K562 (cell line): ENCODE results near the gene RNF217. TPM values are rescaled to one million over a fixed set of nuclear protein-coding genes. Genes with fewer than 3 reads are reported as not detected.

ENCODE experiments used
- ATAC-seq: fragments of 200-7000 bp; cut with Tn5 transposase; 3 replicates; pipeline ENCODE4 v1.9.1; 2020; ENCODE audit warnings: moderate library complexity
- BruUV-seq: library from RNA; stranded (reverse); fragments of 400-500 nt; replicated peaks from 2 replicates; lab custom pipeline; 2021; lab: Mats Ljungman, UMichigan
- CTCF ChIA-PET: fragments of 300-600 bp; formaldehyde crosslinking; extraction: SDS; loops from one replicate; lab custom pipeline; 2021; ENCODE audit warnings: low intra/inter-chr PET ratio; lab: Yijun Ruan, JAX
- POLR2A ChIA-PET: fragments of 300-600, 350-650 bp; sonication (Branson Sonifier 250); formaldehyde crosslinking; extraction: SDS; loops from one replicate; lab custom pipeline; 2021; ENCODE audit warnings: antibody characterized with exemption, inconsistent platforms; lab: Yijun Ruan, JAX
- DNase-seq, 4 experiments: peaks; one replicate each; pipeline versions ENCODE4 v3.0.0 to v3.0.0-alpha.2; 2011 to 2018; ENCODE audit warnings: low spot score in 3 of 4, mixed read lengths in 3 of 4; ENCODE audit errors: extremely low read depth in 1 of 4
- FAIRE-seq: peaks from 2 replicates; lab custom pipeline; 2011; peaks lifted over from hg19 to GRCh38; lab: Jason Lieb, UNC
- H2AFZ ChIP-seq: 2 replicates; pipeline ENCODE4 v1.6.0; 2011; ENCODE audit warnings: low read depth, low read length, control low read depth, inconsistent platforms
- H3K27ac ChIP-seq: fragments of 200-600 bp; 3 replicates; pipeline ENCODE4 v1.8.0; 2011; ENCODE audit warnings: low read depth, mild to moderate bottlenecking, control low read depth, inconsistent platforms, low read length, moderate library complexity, mixed read lengths; ENCODE audit errors: extremely low read depth
- H3K27me3 ChIP-seq, 2 experiments: fragments of 300-600 bp in 1 of 2; 2 replicates in 1 of 2; 3 replicates in 1 of 2; pipeline versions ENCODE4 v1.6.0 to v1.8.0; 2011; ENCODE audit warnings: inconsistent platforms in 2 of 2, low read length in 2 of 2, mild to moderate bottlenecking in 1 of 2, mixed read lengths in 1 of 2, moderate library complexity in 1 of 2; ENCODE audit not compliant: control insufficient read depth in 2 of 2, insufficient read depth in 2 of 2
- H3K36me3 ChIP-seq: fragments of 300-600 bp; 3 replicates; pipeline ENCODE4 v1.8.0; 2011; ENCODE audit warnings: mild to moderate bottlenecking, low read length, inconsistent platforms; ENCODE audit not compliant: control insufficient read depth, insufficient read depth
- H3K4me1 ChIP-seq, 2 experiments: fragments of 200-600 bp in 1 of 2; replicated peaks in 1 of 2; 2 replicates in 1 of 2; 3 replicates in 1 of 2; pipeline versions ENCODE4 v1.5.1 to v1.8.0; 2011; ENCODE audit warnings: inconsistent platforms in 2 of 2, low read length in 2 of 2, mild to moderate bottlenecking in 1 of 2, mixed read lengths in 1 of 2, moderate library complexity in 1 of 2; ENCODE audit not compliant: control insufficient read depth in 2 of 2, insufficient read depth in 2 of 2
- H3K4me2 ChIP-seq: 2 replicates; pipeline ENCODE4 v1.6.1; 2011; ENCODE audit warnings: low read length, control low read depth, inconsistent platforms, mixed read lengths; ENCODE audit not compliant: insufficient read depth
- H3K4me3 ChIP-seq: fragments of 200-600 bp; sonication (generic), shearing (Covaris generic); 2 replicates; pipeline ENCODE4 v1.5.1; 2016; ENCODE audit warnings: control low read depth, inconsistent platforms
- H3K79me2 ChIP-seq: fragments of 200-600 bp; 3 replicates; pipeline ENCODE4 v1.8.0; 2011; ENCODE audit warnings: low read length, inconsistent platforms; ENCODE audit not compliant: control insufficient read depth, insufficient read depth
- H3K9ac ChIP-seq, 2 experiments: 2 replicates each; pipeline versions ENCODE4 v1.6.0 to v1.6.1; 2011; ENCODE audit warnings: low read depth in 2 of 2, low read length in 2 of 2, control low read depth in 1 of 2, inconsistent platforms in 1 of 2, mild to moderate bottlenecking in 1 of 2, mixed read lengths in 1 of 2; ENCODE audit not compliant: insufficient read depth in 1 of 2
- H3K9me1 ChIP-seq: one replicate; pipeline ENCODE4 v1.6.0; 2011; ENCODE audit warnings: inconsistent platforms, mild to moderate bottlenecking, low read length, moderate library complexity; ENCODE audit not compliant: control insufficient read depth, insufficient read depth
- H3K9me3 ChIP-seq: replicated peaks from 2 replicates; pipeline ENCODE4 v1.5.1; 2011; ENCODE audit warnings: low read depth, low read length, inconsistent platforms; ENCODE audit not compliant: control insufficient read depth, insufficient read depth
- H4K20me1 ChIP-seq: replicated peaks from 2 replicates; pipeline ENCODE4 v1.6.1; 2011; ENCODE audit warnings: low read length, inconsistent platforms, mixed read lengths; ENCODE audit not compliant: control insufficient read depth, insufficient read depth
- ADNP ChIP-seq: fragments of 200-800 bp; sonication (Bioruptor generic); IDR thresholded peaks from 2 replicates; pipeline ENCODE4 v1.6.1; 2016; ENCODE audit warnings: missing genetic modification characterization, missing compliant biosample characterization
- BCOR ChIP-seq: fragments of 450-650 bp; IDR thresholded peaks from 2 replicates; pipeline ENCODE4 v1.6.1; 2016
- CCNT2 ChIP-seq: IDR thresholded peaks from 2 replicates; pipeline ENCODE4 v1.6.1; 2011; ENCODE audit warnings: borderline replicate concordance, low read depth, mild to moderate bottlenecking, moderate library complexity, mixed read lengths, low read length; ENCODE audit not compliant: insufficient read length; ENCODE audit errors: extremely low read depth
- EZH2 ChIP-seq: IDR thresholded peaks from 2 replicates; pipeline ENCODE4 v1.6.1; 2012; ENCODE audit warnings: low read depth, mild to moderate bottlenecking, inconsistent platforms, low read length, borderline replicate concordance
- FOXP4 ChIP-seq: sonication (generic); formaldehyde crosslinking; IDR thresholded peaks from 2 replicates; pipeline ENCODE4 v1.8.0; 2022; ENCODE audit warnings: mild to moderate bottlenecking, missing genetic modification reagents, borderline replicate concordance
- KDM1A ChIP-seq, 2 experiments: fragments of 450-650 bp; IDR thresholded peaks; 2 replicates each; pipeline ENCODE4 v1.6.1; 2016; ENCODE audit warnings: mild to moderate bottlenecking in 2 of 2
- RBM25 ChIP-seq: fragments of 200-400 bp; formaldehyde crosslinking; IDR thresholded peaks from 2 replicates; pipeline ENCODE4 v1.6.1; 2018; ENCODE audit warnings: low read length, low read depth, moderate library complexity; ENCODE audit not compliant: severe bottlenecking
- WGBS: fragments of 100-300 bp; shearing (Covaris generic); methylation state at CpG from one replicate; pipeline ENCODE4 v1.1.6; 2016; ENCODE audit warnings: low coverage, mixed read lengths; ENCODE audit not compliant: insufficient coverage; ENCODE audit errors: missing lambda C conversion rate; 5-methylcytosine and 5-hydroxymethylcytosine counted together
- in situ Hi-C: fragments of 300-500 bp; cut with MboI; formaldehyde crosslinking; loops from 4 replicates; pipeline ENCODE4 v1.15.0; 2018; ENCODE audit warnings: inconsistent platforms, mixed read lengths
- intact Hi-C: fragments of 100-400 bp; cut with micrococcal nuclease; formaldehyde crosslinking; loops from 2 replicates; pipeline ENCODE4 v1.14.2; 2022
- polyA plus RNA-seq, 8 experiments: library from polyadenylated mRNA; depleted of rRNA in 4 of 8; stranded (reverse) in 5 of 8; unstranded in 3 of 8; fragments of >200 nt; fragmentation: Nextera tagmentation in 2 of 8; fragmentation: Illumina TruSeq in 1 of 8; extraction: Ambion mirVana in 2 of 8; extraction: Trizol in 1 of 8; gene quantifications; 2 replicates each; pipeline versions ENCODE4 v1.2.1 to v1.2.3, GENCODE V29; 2011 to 2014; ENCODE audit warnings: inconsistent platforms in 1 of 8, missing spikeins in 1 of 8
- total RNA-seq, 7 experiments: library from RNA; depleted of rRNA in 6 of 7; stranded (reverse); fragments of >200 nt in 6 of 7; fragmentation: Illumina TruSeq in 2 of 7; extraction: Trizol in 2 of 7; gene quantifications; 2 replicates each; pipeline versions ENCODE4 v1.2.1 to v1.2.3, GENCODE V29; 2011 to 2021; ENCODE audit warnings: low replicate concordance in 1 of 7

The RNF217 gene
- total and polyA plus RNA-seq, 9 of the 15 experiments (the other 6 are each of a cell fraction or from before 2014, with no cell fraction given) = 2.9 to 25.6 (median 12.0) TPM

DNA sequence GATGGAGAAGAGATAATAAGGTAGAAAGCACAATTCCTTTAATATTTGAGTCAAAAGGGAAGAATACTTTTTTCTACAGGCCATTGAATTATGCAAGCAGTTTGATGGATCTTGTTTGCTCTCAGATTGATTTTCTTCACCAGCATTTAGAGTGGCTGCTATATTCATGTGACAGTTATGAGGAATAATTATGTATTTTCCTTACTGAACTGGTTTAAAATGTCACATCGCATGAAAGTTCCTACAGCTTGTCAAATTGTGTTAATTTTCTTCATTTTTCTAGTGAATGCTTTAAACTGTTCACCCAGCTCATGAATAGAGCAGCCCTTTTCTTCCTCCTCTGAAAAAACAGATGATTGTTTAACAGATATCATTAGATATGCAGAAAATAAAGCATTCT lies 153.9 kb downstream of the RNF217 start (continued):
- no peak for TF ChIP-seq FOXP4 (CRISPR knock-in tag)

- no TSS peak for BruUV-seq
- FAIRE-seq = no peak
Measured at GRCh38 chr6:125116710-125117109, 154.5 kb downstream of the RNF217 start.

More at GRCh38 chr6:125116710-125117109, 154.5 kb downstream of the RNF217 start:
- H3K9me3 ChIP-seq = peaks cover 16% of the 10 kb centered on the region
- H3K9ac ChIP-seq = no peak overlapping the region
- H3K4me3 ChIP-seq = no peak overlapping the region
- no peak overlapping the region for H3K27ac ChIP-seq
- no peaks in the 10 kb centered on the region for H4K20me1 ChIP-seq
- no peaks in the 10 kb centered on the region for H3K9me1 ChIP-seq
- H3K27me3 ChIP-seq = no peaks in the 10 kb centered on the region
- no peak overlapping the region for H2AFZ ChIP-seq
- intact Hi-C loops (no loop called here), in situ Hi-C loops (no loop called here)
- TF ChIP-seq CCNT2 (no peak), RBM25 (peak; percentile 87), BCOR (peak; percentile 65; the same call in 1 of the 2 replicates), KDM1A (IDR thresholded peaks at IDR 0.05) (peak in 1 of 2 experiments; percentile 42; a peak in 1 of 4 replicates), EZH2 (no peak), ADNP (tag) (peak; percentile 59; the same call in 1 of the 2 replicates)
- ATAC-seq = no peak
- no peaks in the 10 kb centered on the region for H3K4me1 ChIP-seq
- no peaks in the 10 kb centered on the region for H3K79me2 ChIP-seq
- WGBS = 41% methylated on average over 4 of the region's 4 CpGs
- H3K4me2 ChIP-seq = no peak overlapping the region
- POLR2A ChIA-PET = no interaction called here
- CTCF ChIA-PET = interaction anchor here (0.6 kb wide), 1 partner anchor 14 kb away, joined by 3 read pairs; no protein-coding TSS in a partner anchor
- DNase-seq = no peak
- no peaks in the 10 kb centered on the region for H3K36me3 ChIP-seq
